Epithelial cell of proximal tubule (primary cell): ENCODE results near the gene RNF151. TPM values are rescaled to one million over a fixed set of nuclear protein-coding genes. Genes with fewer than 3 reads are reported as not detected.

ENCODE experiments used
- DNase-seq: peaks from one replicate; pipeline ENCODE4 v3.0.0-alpha.2; 2011; ENCODE audit warnings: low read depth
- H3K4me3 ChIP-seq: 2 replicates; pipeline ENCODE4 v1.5.1; 2011; ENCODE audit warnings: low read depth, mild to moderate bottlenecking, low read length
- total RNA-seq: library from RNA; depleted of rRNA; stranded (reverse); fragments of >200 nt; gene quantifications from 2 replicates; pipeline ENCODE4 v1.2.3, GENCODE V29; 2015
- TF ChIP-seq, protein P1 (sequence below): conservative IDR thresholded peaks from 2 replicates; pipeline ENCODE4 v1.5.1; 2012; ENCODE audit warnings: low read depth, mild to moderate bottlenecking, low read length

RNF151 gene
- total RNA-seq, 1 donor from 2014 or later, result not detected

DNA sequence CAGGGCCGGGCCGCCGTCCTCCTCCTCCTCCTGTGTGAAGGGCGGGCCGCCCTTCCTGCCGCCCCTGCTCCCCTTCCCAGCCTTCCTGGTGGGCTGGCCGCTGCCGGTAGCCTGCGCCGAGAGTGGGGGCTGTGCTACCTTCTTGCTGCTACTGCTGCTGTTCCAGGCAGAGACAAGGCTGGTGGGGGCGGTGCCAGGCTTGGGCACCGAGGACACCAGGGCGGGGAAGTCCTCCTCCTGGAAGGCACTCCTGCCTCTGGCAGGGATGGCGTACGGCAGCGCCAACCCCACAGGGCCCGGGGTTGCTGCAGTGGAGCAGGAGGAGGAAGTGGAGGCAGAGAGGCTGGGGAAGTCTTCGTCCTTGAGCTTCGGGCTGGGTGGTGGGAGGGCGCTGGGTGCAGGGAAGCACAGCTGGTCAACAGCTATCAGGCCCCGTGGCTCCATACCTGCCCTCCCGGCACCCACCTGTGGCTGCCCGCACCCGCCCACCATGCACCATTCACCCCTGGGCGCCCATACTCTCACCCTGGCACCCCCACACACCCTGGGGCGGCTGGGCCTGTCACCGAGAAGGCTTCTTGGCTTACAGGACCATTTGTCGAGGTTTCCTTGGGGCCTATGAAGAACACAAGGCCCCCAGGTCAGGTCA, 33.3 kb downstream of the RNF151 start:
- DNase-seq, result no peak
- TF ChIP-seq, protein P1, sequence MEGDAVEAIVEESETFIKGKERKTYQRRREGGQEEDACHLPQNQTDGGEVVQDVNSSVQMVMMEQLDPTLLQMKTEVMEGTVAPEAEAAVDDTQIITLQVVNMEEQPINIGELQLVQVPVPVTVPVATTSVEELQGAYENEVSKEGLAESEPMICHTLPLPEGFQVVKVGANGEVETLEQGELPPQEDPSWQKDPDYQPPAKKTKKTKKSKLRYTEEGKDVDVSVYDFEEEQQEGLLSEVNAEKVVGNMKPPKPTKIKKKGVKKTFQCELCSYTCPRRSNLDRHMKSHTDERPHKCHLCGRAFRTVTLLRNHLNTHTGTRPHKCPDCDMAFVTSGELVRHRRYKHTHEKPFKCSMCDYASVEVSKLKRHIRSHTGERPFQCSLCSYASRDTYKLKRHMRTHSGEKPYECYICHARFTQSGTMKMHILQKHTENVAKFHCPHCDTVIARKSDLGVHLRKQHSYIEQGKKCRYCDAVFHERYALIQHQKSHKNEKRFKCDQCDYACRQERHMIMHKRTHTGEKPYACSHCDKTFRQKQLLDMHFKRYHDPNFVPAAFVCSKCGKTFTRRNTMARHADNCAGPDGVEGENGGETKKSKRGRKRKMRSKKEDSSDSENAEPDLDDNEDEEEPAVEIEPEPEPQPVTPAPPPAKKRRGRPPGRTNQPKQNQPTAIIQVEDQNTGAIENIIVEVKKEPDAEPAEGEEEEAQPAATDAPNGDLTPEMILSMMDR, result no peak
- H3K4me3 ChIP-seq, result no peak overlapping the region

DNA sequence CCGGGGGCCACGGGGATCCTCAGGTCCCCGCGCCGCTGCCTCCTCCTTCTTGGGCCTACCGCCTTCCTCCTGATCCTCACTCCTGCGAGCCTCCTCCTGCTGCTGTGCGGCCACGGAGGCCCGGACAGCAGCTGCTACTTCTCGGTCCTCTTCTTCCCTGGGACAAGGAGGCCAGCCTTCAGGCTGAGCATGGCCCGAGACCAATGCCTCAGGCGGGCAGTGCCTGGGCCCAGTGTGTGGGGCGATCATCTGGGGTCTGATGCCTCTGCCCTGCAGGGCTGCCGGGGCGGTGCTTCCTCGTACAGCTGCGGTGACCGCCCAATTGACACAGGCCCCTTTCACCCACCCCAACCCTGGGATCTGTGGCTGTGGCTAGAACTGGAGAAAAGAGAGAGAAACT, 34.4 kb downstream of the RNF151 start:
- no peak for DNase-seq
- H3K4me3 ChIP-seq, result no peak overlapping the region
- TF ChIP-seq, protein P1, result no peak

DNA sequence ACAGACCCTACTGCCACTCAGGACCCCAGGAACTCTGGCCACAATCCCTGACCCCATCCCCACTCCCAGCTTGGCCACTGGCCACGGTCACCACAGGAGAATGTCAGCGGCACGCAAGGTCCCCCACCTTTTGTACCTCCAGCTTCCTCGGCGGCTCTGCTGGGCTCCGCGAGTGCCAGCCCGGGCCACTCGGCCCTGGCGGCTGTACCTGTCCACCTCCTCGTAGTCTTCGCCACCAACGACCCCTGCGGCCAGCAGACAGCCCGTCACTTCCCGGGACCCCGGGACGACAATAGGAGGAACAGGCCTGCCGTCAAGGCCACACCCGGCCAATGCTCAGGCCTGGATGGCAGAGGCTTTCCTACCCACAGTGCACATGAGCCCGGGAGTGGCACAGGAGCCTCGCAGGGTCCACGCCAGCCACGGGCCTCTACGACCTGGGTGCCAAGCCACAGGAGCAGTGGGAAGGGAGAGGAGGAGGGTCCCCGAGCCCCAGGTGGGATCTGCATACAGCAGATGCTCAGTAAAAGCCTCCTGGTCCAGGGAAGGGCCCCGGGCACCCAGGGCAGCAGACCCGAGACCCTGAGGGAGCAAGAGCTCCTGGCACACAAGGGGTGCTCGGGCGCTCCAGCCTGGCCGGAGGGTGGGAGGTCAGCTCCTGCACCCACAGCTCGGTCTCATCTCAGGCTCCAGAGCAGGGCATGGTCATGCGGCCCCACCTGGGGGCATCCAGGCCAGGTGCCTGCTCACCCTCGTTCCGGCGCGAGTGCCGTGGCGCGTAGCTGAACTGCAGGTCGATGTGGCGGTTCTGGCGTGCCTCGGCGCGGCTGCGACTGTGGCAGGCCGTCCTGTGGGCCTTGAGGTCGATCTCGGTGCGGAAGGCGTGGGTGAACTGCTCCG, 35.0 kb downstream of the RNF151 start:
- TF ChIP-seq, protein P1, result no peak
- no peak for DNase-seq
- H3K4me3 ChIP-seq, result no peak overlapping the region

DNA sequence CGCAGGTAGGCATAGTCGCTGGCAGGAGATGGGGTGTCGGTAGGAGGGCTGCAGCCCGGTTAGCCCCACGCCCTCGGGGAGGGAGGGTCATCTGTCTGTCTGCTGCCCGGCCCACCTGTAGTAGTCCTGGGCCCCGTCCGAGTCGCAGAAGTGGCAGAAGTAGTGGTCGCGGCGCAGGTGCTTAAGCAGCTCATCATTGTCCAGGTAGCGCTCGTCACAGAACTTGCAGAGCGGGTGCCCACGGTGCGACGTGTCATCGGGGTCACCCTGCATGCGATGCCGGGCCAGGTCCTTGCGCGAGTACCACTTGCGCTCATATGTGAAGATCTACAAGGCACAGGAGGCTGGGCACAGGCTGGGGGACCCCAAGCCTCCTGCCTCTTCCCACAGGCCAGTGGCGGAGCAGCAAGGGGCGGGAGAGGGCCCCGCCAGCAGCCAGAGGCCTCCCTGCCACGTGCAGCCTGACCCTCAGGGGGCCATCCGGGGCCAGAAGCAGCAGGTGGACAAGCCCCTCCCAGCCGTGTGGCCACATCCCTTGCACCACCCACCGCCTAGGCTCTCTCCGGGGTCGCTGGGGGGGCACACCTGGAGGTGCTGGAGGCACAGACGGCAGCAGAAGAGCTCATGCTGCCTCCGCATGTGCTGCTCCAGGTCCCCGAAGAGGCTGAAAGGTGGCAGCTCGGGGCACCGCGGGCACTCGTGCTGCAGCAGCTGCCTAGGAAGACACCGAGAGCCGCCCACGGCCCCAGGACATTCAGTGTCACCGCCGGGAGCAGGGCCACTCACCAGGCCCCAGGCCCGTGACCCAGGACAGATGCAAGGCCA, 36.0 kb downstream of the RNF151 start:
- TF ChIP-seq, protein P1, result no peak
- DNase-seq, result no peak
- H3K4me3 ChIP-seq, result no peak overlapping the region

DNA sequence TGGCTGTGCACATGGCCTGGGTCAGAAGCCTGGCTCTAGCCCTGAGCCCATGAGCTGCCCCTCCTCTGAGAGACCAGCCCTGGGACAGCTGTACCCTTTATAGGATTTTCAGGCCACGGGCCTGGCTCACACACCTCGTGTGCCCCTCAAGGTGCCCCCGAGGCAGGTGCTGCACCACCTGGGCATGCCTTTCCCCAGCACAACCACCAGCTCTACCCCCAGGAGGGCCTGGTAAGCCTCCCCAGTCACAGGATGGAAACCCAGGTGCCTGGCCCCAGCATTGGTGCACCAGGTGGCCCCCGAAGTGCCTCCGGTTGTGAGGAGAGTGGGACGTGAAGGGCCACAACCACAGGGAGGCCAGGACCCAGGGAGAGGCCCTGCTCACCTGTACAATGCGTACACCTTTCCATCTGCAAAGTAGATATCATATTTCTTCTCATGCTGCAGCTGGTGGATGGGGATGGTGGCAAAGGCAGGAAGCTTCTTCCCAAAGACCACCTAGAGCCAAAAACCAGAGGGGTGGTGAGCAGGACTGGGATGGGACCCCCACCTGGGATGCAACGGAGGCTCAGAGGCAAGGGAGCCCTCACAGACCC, 36.7 kb downstream of the RNF151 start:
- TF ChIP-seq, protein P1, result no peak
- H3K4me3 ChIP-seq, result no peak overlapping the region
- DNase-seq, result no peak

DNA sequence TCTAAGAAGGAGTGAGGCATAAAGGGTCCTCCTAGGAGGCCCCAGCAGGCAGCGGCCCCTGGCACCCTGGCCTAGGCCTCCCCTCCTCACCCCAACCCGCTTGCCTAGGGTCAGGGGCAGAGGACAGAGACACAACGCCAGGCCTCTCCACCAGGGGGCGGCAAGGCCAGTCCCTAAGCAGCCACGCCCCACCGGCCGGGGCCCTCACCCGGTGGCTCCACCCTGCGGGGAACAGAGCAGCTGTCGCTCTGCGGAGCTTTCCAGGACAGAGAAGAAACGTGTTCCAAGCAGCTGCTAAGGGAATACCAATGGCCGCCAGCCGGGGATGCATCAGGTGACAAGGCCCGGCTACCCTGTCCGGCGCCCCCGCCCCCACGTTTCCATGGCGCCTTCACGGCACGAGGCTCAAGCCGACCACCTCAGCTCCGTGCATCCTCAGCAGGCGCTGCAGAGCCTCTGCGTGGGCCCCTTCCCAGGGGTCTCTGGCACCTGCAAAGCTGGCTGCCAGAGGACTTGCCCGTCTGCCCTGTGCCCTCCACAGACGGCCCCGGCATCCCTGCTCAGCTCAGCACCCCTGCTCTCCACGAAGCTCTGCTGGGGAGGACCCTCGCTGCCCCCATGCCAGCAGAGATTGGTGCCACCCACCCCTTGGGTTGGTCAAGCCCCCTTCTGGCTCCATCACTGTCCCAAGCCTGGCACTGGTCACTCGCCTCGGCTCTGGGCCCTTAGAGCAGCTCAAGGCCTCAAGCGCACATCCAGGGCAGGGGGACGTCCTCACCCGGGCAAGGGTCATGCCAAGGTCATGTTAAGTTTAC, 37.4 kb downstream of the RNF151 start:
- TF ChIP-seq, protein P1, result peak; percentile 88
- no peak for DNase-seq
- no peak overlapping the region for H3K4me3 ChIP-seq
